ENCODE results near the gene ZNF683.
"Not testable (repeated sequence)": the region's sequence is repeated elsewhere in the genome, so short reads cannot be mapped to it uniquely, and the experiment has no call there.

ZNF683 gene

GRCh38 chr1:26384076-26384475, 11.5 kb upstream of the ZNF683 start:
- DNase-seq = no peak

- no peak for DNase-seq
Observed at GRCh38 chr1:26378879-26379251, 6.3 kb upstream of the ZNF683 start.

GRCh38 chr1:26378088-26378878, 5.7 kb upstream of the ZNF683 start:
- DNase-seq = peak in 1 of 2 experiments; percentile 8

GRCh38 chr1:26376050-26376449, 3.5 kb upstream of the ZNF683 start:
- DNase-seq = no peak

GRCh38 chr1:26375081-26375480, 2.5 kb upstream of the ZNF683 start:
- DNase-seq = no peak

GRCh38 chr1:26374361-26374760, 1.8 kb upstream of the ZNF683 start:
- not testable (repeated sequence) for DNase-seq

GRCh38 chr1:26373789-26374188, 1.2 kb upstream of the ZNF683 start:
- DNase-seq = no peak

- DNase-seq = no peak
Observed at GRCh38 chr1:26373281-26373680, 731 bp upstream of the ZNF683 start.

- no peak for DNase-seq
Observed at GRCh38 chr1:26372039-26372438, 511 bp downstream of the ZNF683 start.

GRCh38 chr1:26370591-26371382, 1.8 kb downstream of the ZNF683 start:
- no peak for DNase-seq

- DNase-seq = no peak
Observed at GRCh38 chr1:26368486-26368885, 4.1 kb downstream of the ZNF683 start.

GRCh38 chr1:26368006-26368405, 4.5 kb downstream of the ZNF683 start:
- DNase-seq = no peak

- DNase-seq = no peak
Observed at GRCh38 chr1:26367441-26367840, 5.1 kb downstream of the ZNF683 start.

GRCh38 chr1:26364956-26365355, 7.6 kb downstream of the ZNF683 start:
- no peak for DNase-seq

- DNase-seq = peak; percentile 57 to 65
Observed at GRCh38 chr1:26363549-26364448, 8.8 kb downstream of the ZNF683 start.

GRCh38 chr1:26362331-26362730, 10.2 kb downstream of the ZNF683 start:
- DNase-seq = no peak

GRCh38 chr1:26361605-26362122, 10.9 kb downstream of the ZNF683 start:
- no peak for DNase-seq

GRCh38 chr1:26360807-26361604, 11.5 kb downstream of the ZNF683 start:
- DNase-seq = no peak

GRCh38 chr1:26359981-26360806, 12.4 kb downstream of the ZNF683 start:
- no peak for DNase-seq

GRCh38 chr1:26358411-26359384, 13.9 kb downstream of the ZNF683 start:
- DNase-seq = no peak

Measured in AML-193 (cell line).